HL-60 (cell line): Measurements from ENCODE around the gene SHE.

Experiments used
- DNase-seq, 2 experiments: peaks; one replicate each; pipeline ENCODE4 v3.0.0-alpha.2; 2010 to 2020; ENCODE audit warnings: low read depth in 1 of 2, low spot score in 1 of 2
- H3K27ac ChIP-seq: fragments of 250-450 bp; sonication (Bioruptor Pico); replicated peaks from 2 replicates; pipeline ENCODE4 v1.5.1; 2020; ENCODE audit warnings: mild to moderate bottlenecking, moderate library complexity
- H3K27me3 ChIP-seq: fragments of 250-450 bp; sonication (Bioruptor Pico); 2 replicates; pipeline ENCODE4 v1.5.1; 2021; ENCODE audit warnings: mild to moderate bottlenecking, moderate library complexity; ENCODE audit not compliant: insufficient read depth, poor library complexity, severe bottlenecking
- H3K4me3 ChIP-seq: replicated peaks from 2 replicates; pipeline ENCODE4 v1.5.1; 2011; ENCODE audit warnings: mild to moderate bottlenecking, control low read depth, low read length; ENCODE audit not compliant: insufficient read depth
- CTCF ChIP-seq: IDR thresholded peaks from one replicate; pipeline ENCODE4 v1.5.1; 2011; ENCODE audit warnings: low read length, control low read depth, inconsistent platforms; ENCODE audit not compliant: insufficient read depth
- GABPA ChIP-seq: IDR thresholded peaks from 2 replicates; pipeline ENCODE4 v1.6.1; 2012; ENCODE audit warnings: low read depth
- POLR2AphosphoS5 ChIP-seq: IDR thresholded peaks from 2 replicates; pipeline ENCODE4 v1.6.1; 2012; ENCODE audit warnings: low read depth
- REST ChIP-seq: IDR thresholded peaks from 2 replicates; pipeline ENCODE4 v1.6.1; 2012; ENCODE audit warnings: low read depth; ENCODE audit not compliant: insufficient replicate concordance
- SPI1 ChIP-seq: IDR thresholded peaks from 2 replicates; pipeline ENCODE4 v1.6.1; 2012; ENCODE audit warnings: low read depth, mild to moderate bottlenecking, borderline replicate concordance
- long read RNA-seq: library from polyadenylated mRNA; unstranded; transcript quantifications from one replicate; pipeline ENCODE4 v2.0.0, GENCODE V29; 2020

The SHE gene
- long read RNA-seq: 0 reads

GRCh38 chr1:154502066-154502743 lies at the start of gene SHE, which contains the start of gene TDRD10:
TSS of gene SHE (minus strand) at chr1:154502412. CDS start at chr1:154502026, 386 bp downstream.
TSS of gene TDRD10 (plus strand) at chr1:154502219. CDS start at chr1:154506904, 4,685 bp downstream.
- H3K4me3 ChIP-seq: no peak within 1 kb of the TSS
- no peak for DNase-seq
- H3K27me3 ChIP-seq: peaks cover 55% of the 10 kb centered on the region

GRCh38 chr1:154551474-154551873 lies 49.3 kb upstream of the SHE start:
- Histone ChIP-seq H3K27me3 (no peaks in the 10 kb centered on the region), H3K4me3 (no peak overlapping the region), H3K27ac (no peak overlapping the region)
- DNase-seq: no peak
- TF ChIP-seq GABPA (no peak), CTCF (no peak), REST (no peak), POLR2AphosphoS5 (no peak), SPI1 (no peak)

More at GRCh38 chr1:154502066-154502743, at the start of gene SHE, which contains the start of gene TDRD10:
- TF ChIP-seq POLR2AphosphoS5: no peak
- TF ChIP-seq CTCF: no peak
- no peak for TF ChIP-seq GABPA
- TF ChIP-seq REST: no peak
- TF ChIP-seq SPI1: no peak
- no peak within 1 kb of the TSS for H3K27ac ChIP-seq

GRCh38 chr1:154550657-154551056 lies 48.4 kb upstream of the SHE start:
- Histone ChIP-seq H3K4me3 (no peak overlapping the region), H3K27ac (no peak overlapping the region), H3K27me3 (no peaks in the 10 kb centered on the region)
- TF ChIP-seq CTCF: no peak
- no peak for TF ChIP-seq GABPA
- TF ChIP-seq SPI1: no peak
- no peak for DNase-seq
